Rectal smooth muscle tissue (tissue), 1 donor: ENCODE results near the gene GNB5.

Experiments
- H3K27ac ChIP-seq: one replicate; pipeline ENCODE4 v1.7.0; 2013; ENCODE audit warnings: low read depth, low read length, inconsistent platforms
- H3K27me3 ChIP-seq: one replicate; pipeline ENCODE4 v1.7.0; 2013; ENCODE audit warnings: low read length; ENCODE audit not compliant: control insufficient read depth, insufficient read depth
- H3K36me3 ChIP-seq: one replicate; pipeline ENCODE4 v1.7.0; 2013; ENCODE audit warnings: low read length; ENCODE audit not compliant: control insufficient read depth, insufficient read depth
- H3K4me1 ChIP-seq: one replicate; pipeline ENCODE4 v1.7.0; 2013; ENCODE audit warnings: low read length; ENCODE audit not compliant: control insufficient read depth, insufficient read depth
- H3K4me3 ChIP-seq: one replicate; pipeline ENCODE4 v1.7.0; 2013; ENCODE audit warnings: low read length
- H3K9ac ChIP-seq: one replicate; pipeline ENCODE4 v1.7.0; 2013; ENCODE audit warnings: low read length

GNB5 gene

GRCh38 chr15:52159645-52160044 lies 31.5 kb downstream of the GNB5 start:
- no peaks in the 10 kb centered on the region for H3K36me3 ChIP-seq
- H3K27me3 ChIP-seq: no peaks in the 10 kb centered on the region
- no peak overlapping the region for H3K4me3 ChIP-seq
- no peak overlapping the region for H3K9ac ChIP-seq
- H3K27ac ChIP-seq: no peak overlapping the region
- no peaks in the 10 kb centered on the region for H3K4me1 ChIP-seq

DNA sequence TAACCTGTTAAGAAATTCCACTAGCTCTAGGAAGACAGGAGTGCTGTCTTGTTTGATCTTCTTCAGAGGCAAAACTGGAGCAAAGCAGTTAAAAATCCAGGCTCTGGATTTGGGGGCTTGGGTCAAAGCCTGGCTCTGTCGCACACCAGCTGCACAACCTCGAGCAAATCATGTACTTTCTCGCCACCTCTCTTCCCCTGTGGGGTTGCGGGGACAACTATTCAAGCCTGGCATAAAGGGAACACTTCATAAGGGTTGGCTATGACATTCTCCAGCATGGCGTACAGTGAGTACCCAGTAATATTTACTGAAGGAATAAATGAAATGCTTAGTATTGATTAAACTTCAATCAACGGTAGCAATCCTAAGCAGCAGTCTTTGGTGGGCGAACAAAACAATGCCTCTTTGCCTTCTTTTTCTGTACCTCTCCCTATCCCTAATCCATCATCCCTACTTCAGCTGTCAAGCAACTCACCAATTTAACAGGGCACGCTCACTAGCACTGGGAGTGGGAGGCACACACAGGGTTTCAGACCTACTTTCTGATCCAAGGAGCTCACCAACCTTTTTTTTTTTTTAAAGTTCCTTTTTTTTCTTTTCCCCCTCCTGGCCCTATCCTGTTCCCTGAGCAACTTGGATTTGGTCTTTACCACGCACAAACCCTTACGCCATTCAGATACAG lies 33.0 kb downstream of the GNB5 start:
- H3K36me3 ChIP-seq: no peaks in the 10 kb centered on the region
- H3K4me1 ChIP-seq: no peaks in the 10 kb centered on the region
- H3K27ac ChIP-seq: no peak overlapping the region
- H3K27me3 ChIP-seq: no peaks in the 10 kb centered on the region
- H3K4me3 ChIP-seq: no peak overlapping the region
- no peak overlapping the region for H3K9ac ChIP-seq

DNA sequence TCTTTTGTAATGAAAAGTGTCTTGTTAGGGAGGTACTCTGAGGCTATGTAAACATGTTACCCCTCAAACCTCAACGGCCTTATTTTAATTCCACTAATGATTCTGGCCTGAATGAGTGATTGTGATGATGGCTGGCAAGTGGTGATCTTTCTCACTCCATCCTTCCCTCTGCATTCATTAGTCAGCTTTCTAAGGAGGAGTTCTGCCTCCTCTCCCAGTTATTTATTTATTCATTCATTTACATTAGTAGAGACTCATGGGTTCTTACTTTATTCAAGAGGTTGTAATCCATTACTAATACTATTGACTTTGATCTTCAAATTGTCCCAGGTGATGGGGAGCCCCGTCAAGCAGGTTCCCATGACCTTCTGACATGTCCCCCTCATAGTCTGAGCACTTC lies 35.3 kb downstream of the GNB5 start:
- H3K4me3 ChIP-seq: no peak overlapping the region
- H3K27ac ChIP-seq: no peak overlapping the region
- H3K4me1 ChIP-seq: no peaks in the 10 kb centered on the region
- no peaks in the 10 kb centered on the region for H3K36me3 ChIP-seq
- H3K9ac ChIP-seq: no peak overlapping the region
- no peaks in the 10 kb centered on the region for H3K27me3 ChIP-seq

DNA sequence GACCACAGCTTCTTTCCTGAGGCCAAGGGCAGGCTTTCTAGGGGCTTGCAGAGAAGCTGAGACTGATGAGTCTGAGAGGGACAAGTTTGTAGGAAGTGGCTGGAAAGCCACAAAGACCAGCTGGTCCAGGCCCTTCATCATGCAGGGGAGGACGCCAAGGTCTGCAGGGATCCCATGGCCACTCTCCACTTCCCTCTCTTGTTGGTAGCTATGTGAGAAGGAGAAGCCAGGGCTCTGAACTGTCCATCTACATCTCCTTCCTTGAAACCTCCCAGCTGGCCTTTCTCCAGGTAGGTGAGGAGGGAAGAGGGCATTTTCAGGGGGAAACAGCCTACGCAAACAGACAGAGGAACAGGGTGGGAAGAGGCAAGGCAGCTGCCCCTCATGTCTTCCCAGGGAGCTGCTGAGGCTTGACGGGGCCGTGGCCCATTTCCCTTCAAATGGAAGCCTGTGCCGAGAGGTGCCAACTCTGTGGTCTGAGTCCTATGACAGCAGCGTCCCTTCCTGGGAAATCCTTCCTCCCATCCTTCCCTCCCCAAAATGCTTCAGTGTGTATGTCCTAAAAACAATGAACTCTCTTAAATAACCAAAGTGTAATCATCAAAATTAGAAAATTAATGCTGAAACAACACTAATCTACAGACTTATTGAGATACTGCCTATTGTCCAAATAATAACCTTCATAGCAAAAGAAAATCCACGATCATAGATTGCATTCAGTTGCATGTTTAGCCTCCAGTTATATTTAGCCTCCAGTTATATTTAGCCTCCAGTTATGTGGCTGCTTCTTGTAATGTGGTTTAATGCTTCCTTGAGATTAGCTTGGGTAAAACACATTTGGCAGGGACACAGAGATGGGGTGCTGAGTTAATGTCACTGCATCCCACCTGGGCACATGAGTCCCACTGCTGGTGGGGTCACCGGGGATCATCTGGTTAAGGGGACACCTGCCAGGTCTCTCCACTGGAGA lies 36.0 kb downstream of the GNB5 start:
- Histone ChIP-seq H3K4me1 (no peaks in the 10 kb centered on the region), H3K27ac (no peak overlapping the region), H3K36me3 (no peaks in the 10 kb centered on the region)

DNA sequence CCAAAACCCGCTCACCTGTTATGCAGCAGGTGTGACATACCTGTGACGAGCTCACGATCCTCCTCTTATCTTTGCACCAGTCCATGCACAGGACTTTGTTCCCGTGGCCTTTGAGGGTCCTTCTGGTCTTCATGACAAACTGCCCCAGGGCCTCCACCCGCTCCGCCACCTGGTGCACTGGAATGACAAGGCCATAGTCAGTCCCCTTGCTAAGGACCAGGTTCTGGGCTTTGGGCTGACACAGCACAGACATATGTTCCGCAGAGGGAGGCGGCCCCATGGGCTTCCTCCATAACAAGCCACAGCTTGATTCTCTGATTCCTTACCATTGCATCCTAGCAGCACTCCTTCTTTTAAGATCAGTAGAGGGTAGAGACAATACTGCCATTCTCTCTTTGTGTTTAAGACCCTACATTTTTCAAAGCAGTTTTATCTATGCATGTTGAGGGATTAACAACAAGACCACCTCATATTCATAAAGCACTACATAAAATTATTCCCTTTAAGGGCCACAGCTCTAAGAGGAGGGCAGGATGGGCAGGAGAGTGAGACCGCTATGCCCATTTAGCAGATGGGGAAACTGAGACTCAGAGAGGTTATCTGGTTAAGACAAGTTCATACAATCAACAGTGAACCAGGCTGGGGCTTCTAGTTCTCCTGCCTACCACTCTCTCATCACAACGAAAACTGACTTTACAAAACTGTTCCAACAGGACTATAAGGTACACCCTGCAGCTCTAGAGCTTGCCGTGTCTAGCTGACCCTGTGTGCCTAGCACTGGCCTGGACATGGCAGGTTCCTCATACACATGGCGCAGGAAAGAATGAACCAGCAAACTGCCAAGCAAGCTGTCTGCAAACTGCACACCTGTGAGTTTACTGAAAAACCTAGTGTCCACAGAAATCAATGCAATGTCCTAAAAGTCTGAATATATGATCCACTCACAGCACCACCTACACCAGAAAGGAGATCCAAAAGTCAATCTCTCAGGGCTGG lies 37.0 kb downstream of the GNB5 start:
- no peaks in the 10 kb centered on the region for H3K4me1 ChIP-seq
- H3K27me3 ChIP-seq: no peaks in the 10 kb centered on the region
- no peak overlapping the region for H3K27ac ChIP-seq
- H3K4me3 ChIP-seq: no peak overlapping the region
- no peak overlapping the region for H3K9ac ChIP-seq
- peaks cover 3% of the 10 kb centered on the region for H3K36me3 ChIP-seq

More for the DNA sequence above, 36.0 kb downstream of the GNB5 start:
- no peak overlapping the region for H3K4me3 ChIP-seq
- no peak overlapping the region for H3K9ac ChIP-seq
- no peaks in the 10 kb centered on the region for H3K27me3 ChIP-seq

DNA sequence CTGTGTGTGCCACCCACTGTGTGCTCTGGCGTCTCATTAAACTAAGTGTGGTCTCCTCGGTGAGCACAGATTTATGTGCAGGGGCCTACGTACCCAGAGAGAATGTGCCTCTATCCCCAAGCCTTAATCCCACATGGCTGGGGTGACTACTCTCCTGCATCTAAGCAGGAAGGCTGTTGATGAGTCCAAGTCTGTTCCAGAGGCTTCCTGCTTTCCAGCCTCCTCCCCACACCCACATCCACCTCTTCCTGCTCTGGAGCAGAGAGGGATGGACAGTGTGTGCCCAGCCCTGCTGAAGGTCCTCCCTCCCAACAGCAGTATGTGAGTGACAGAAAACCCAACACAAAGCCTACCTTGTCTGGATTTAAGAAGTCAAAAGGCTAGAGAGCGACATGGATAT lies 39.8 kb downstream of the GNB5 start:
- H3K27me3 ChIP-seq: no peaks in the 10 kb centered on the region

DNA sequence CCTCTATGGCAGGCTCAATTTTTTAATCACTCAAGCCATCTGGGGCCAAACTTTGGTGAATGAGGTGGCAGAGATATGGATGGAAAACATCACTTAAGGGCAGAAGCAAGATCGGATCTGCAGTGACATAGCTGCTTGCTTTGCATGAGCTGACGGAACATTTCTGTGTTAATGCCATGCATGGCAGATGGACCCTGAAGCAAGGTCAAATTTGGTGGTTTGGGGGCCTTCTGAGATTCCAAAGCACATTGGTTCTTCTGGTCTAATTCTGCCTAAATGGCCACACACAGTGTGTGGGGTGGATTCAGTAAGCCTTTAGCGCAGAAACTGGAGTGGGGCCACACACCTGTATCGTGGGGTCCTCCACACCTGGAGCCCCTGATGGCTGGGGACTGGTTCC lies 40.3 kb downstream of the GNB5 start:
- Histone ChIP-seq H3K36me3 (peaks cover 3% of the 10 kb centered on the region), H3K27ac (no peak overlapping the region), H3K4me3 (no peak overlapping the region)

More for the DNA sequence above, 39.8 kb downstream of the GNB5 start:
- Histone ChIP-seq H3K9ac (no peak overlapping the region), H3K4me3 (no peak overlapping the region), H3K4me1 (no peaks in the 10 kb centered on the region), H3K36me3 (peaks cover 3% of the 10 kb centered on the region), H3K27ac (no peak overlapping the region)

DNA sequence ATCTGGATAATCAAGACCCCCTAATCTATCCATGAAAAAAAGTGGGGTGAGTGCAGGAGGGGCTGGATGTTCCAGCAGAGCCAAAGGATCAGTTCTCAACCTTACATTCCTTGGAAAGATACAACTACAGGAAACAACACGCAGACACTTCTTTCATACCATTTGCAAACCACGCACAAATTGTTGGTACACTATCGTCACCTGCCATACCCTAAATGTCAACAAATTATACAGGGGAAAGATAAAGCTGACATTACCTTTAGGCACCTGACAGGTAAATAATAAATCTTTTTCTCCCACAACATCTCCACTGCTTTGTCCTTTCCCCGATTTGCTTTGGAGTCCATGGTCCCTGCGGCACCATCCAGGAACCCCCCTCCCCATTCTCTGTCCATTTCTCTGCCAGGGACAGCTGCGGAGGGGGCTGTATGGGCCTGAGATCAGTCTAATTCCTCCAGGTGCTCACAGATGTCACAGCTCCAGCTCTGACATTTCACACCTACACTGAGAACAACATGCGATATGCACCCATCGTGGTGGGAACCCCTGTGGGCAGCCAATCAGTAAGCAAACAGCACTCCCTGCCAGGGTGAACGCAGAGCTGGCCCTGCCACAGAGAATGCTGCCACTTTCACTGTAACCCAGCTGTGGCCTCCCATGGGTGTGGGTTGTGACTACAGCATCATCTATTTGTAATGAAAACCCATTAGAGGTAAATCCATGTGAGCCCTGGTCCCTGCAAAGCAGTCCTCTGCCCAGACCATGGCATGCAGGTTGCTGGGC lies 41.0 kb downstream of the GNB5 start:
- Histone ChIP-seq H3K4me1 (no peaks in the 10 kb centered on the region), H3K4me3 (no peak overlapping the region), H3K9ac (no peak overlapping the region), H3K27ac (no peak overlapping the region), H3K27me3 (no peaks in the 10 kb centered on the region), H3K36me3 (peaks cover 3% of the 10 kb centered on the region)

More for the DNA sequence above, 40.3 kb downstream of the GNB5 start:
- no peaks in the 10 kb centered on the region for H3K4me1 ChIP-seq
- H3K27me3 ChIP-seq: no peaks in the 10 kb centered on the region
- no peak overlapping the region for H3K9ac ChIP-seq

DNA sequence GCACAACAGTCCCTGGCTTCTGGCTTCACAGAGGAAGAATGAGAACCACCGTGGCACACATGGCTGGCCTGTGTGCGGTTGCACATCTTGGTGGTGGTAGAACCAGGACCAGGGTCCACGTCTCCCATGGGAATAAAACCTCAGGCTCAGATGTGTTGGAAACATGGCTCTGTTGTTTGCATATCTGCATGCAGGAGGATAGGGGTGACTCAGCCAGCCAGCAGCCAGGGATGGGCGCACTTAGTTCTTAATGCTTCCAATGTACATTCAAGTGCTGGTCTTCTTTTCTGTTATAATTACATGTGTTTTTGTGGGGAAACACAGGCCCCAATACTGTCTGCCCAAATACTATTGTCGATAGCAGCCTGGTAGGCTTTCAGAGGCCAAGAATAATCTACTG lies 42.8 kb downstream of the GNB5 start:
- no peak overlapping the region for H3K27ac ChIP-seq
- no peak overlapping the region for H3K4me3 ChIP-seq
- peaks cover 7% of the 10 kb centered on the region for H3K36me3 ChIP-seq
- no peaks in the 10 kb centered on the region for H3K4me1 ChIP-seq
- H3K9ac ChIP-seq: no peak overlapping the region
- H3K27me3 ChIP-seq: no peaks in the 10 kb centered on the region

DNA sequence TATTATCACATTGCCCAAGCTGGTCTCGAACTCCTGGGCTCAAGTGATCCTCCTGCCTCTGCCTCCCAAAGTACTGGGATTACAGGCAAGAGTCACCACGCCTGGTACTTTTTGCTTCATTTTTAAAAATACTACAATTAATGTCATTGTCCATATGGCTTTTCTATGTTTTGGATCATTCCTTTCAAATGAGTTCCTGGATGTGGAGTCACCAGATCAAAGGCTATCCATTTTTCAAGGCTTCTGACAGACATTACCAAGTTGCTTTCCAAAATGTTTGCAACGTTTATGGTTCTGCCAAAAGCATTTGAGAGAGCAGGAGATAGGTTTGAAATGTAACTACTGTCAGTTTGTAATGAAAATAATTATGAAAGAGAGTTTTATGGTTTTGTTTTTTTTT lies 44.4 kb downstream of the GNB5 start:
- Histone ChIP-seq H3K4me1 (no peaks in the 10 kb centered on the region), H3K36me3 (peaks cover 7% of the 10 kb centered on the region), H3K4me3 (no peak overlapping the region), H3K27me3 (no peaks in the 10 kb centered on the region), H3K9ac (no peak overlapping the region), H3K27ac (no peak overlapping the region)

- no peak overlapping the region for H3K9ac ChIP-seq
- no peak overlapping the region for H3K4me3 ChIP-seq
- H3K36me3 ChIP-seq: peaks cover 7% of the 10 kb centered on the region
- no peak overlapping the region for H3K27ac ChIP-seq
- H3K27me3 ChIP-seq: no peaks in the 10 kb centered on the region
- H3K4me1 ChIP-seq: no peaks in the 10 kb centered on the region
Measured at GRCh38 chr15:52146261-52146660, 44.9 kb downstream of the GNB5 start.
